Caco-2 (cell line): Measurements from ENCODE around the gene DGKI. TPM values are rescaled to one million over a fixed set of nuclear protein-coding genes. Genes with fewer than 3 reads are reported as not detected.

ENCODE experiments used
- BruUV-seq: library from RNA; stranded (reverse); fragments of 400-500 nt; replicated peaks from 2 replicates; lab custom pipeline; 2021; lab: Mats Ljungman, UMichigan
- CTCF ChIA-PET: fragments of 300-600 bp; sonication (Branson Sonifier 250); formaldehyde crosslinking; loops from one replicate; lab custom pipeline; 2022; ENCODE audit warnings: antibody characterized with exemption; lab: Charles Lee
- POLR2A ChIA-PET: fragments of 300-600 bp; sonication (Branson Sonifier 250); formaldehyde crosslinking; loops from one replicate; lab custom pipeline; 2022; ENCODE audit warnings: antibody characterized with exemption; lab: Charles Lee
- DNase-seq, 2 experiments: peaks; one replicate each; pipeline versions ENCODE4 v3.0.0 to v3.0.0-alpha.2; 2020 to 2022
- H3K27me3 ChIP-seq: replicated peaks from 2 replicates; pipeline ENCODE4 v1.6.0; 2011; ENCODE audit warnings: low read length; ENCODE audit not compliant: control insufficient read depth, insufficient read depth
- H3K36me3 ChIP-seq: 2 replicates; pipeline ENCODE4 v1.5.1; 2011; ENCODE audit warnings: low read length; ENCODE audit not compliant: control insufficient read depth, insufficient read depth
- H3K4me1 ChIP-seq: fragments of 250-450 bp; sonication (Bioruptor Pico); 2 replicates; pipeline ENCODE4 v1.5.1; 2020; ENCODE audit warnings: mild to moderate bottlenecking
- H3K4me3 ChIP-seq: 2 replicates; pipeline ENCODE4 v1.5.1; 2011; ENCODE audit warnings: low read depth, mild to moderate bottlenecking, control low read depth, low read length
- H3K9me3 ChIP-seq: fragments of 250-450 bp; sonication (Bioruptor Pico); 2 replicates; pipeline ENCODE4 v1.5.1; 2020; ENCODE audit warnings: mild to moderate bottlenecking, moderate library complexity
- H3K27ac Mint-ChIP-seq: one replicate; pipeline ENCODE4 v1.8.0; 2022; ENCODE audit warnings: mixed read lengths; ENCODE audit not compliant: unreplicated experiment
- H3K27me3 Mint-ChIP-seq: one replicate; pipeline ENCODE4 v1.8.0; 2022; ENCODE audit warnings: mixed read lengths; ENCODE audit not compliant: insufficient read depth, unreplicated experiment
- H3K36me3 Mint-ChIP-seq: one replicate; pipeline ENCODE4 v1.8.0; 2022; ENCODE audit warnings: mild to moderate bottlenecking, mixed read lengths; ENCODE audit not compliant: insufficient read depth, unreplicated experiment
- H3K4me1 Mint-ChIP-seq: one replicate; pipeline ENCODE4 v1.8.0; 2022; ENCODE audit warnings: low read depth, mixed read lengths; ENCODE audit not compliant: unreplicated experiment
- H3K4me3 Mint-ChIP-seq: one replicate; pipeline ENCODE4 v1.8.0; 2022; ENCODE audit warnings: mild to moderate bottlenecking, moderate library complexity, mixed read lengths; ENCODE audit not compliant: unreplicated experiment
- H3K9me3 Mint-ChIP-seq: one replicate; pipeline ENCODE4 v1.8.0; 2022; ENCODE audit warnings: mixed read lengths; ENCODE audit not compliant: unreplicated experiment
- intact Hi-C: fragments of 100-400 bp; cut with micrococcal nuclease; formaldehyde crosslinking; loops from one replicate; pipeline ENCODE4 v1.10.0; 2022; ENCODE audit not compliant: unreplicated experiment
- total RNA-seq: library from RNA; stranded (reverse); gene quantifications from 2 replicates; pipeline ENCODE4 v1.2.3, GENCODE V29; 2022
- TF ChIP-seq, protein P1 (sequence below), 2 experiments: fragments of 200-600 bp in 1 of 2; IDR thresholded peaks; 1 replicate in 1 of 2; 2 replicates in 1 of 2; pipeline versions ENCODE4 v1.5.1 to v1.8.0; 2011 to 2022; ENCODE audit warnings: antibody characterized with exemption in 1 of 2, control low read depth in 1 of 2, inconsistent platforms in 1 of 2, low read depth in 1 of 2, low read length in 1 of 2, mild to moderate bottlenecking in 1 of 2, moderate library complexity in 1 of 2; ENCODE audit not compliant: insufficient read depth in 1 of 2, severe bottlenecking in 1 of 2, unreplicated experiment in 1 of 2

The DGKI gene
- total RNA-seq, 1 experiment from 2014 or later: 0.84 TPM

DNA sequence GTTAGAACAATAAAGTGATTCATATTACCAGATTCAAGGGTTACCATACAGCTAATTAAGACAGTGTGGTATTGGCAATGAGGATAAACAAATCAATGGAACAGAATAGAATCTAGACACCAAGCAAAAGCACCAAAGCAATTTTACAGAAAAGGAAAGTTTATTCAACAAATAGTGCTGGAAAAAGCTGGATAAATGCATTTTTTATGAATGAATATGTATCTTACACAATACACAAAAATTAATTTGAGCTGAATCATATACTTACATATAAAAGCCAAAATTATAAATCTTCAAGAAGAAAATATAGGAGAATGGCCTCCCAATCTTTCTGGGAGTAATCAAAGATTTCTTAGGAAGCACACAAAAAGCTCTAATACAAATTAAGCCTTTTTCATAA lies 282.8 kb downstream of the DGKI start:
- CTCF ChIA-PET: no interaction called here
- H3K9me3 ChIP-seq: no peaks in the 10 kb centered on the region
- intact Hi-C loops: no loop called here
- no TSS peak for BruUV-seq
- H3K4me1 ChIP-seq: no peaks in the 10 kb centered on the region
- H3K27me3 Mint-ChIP-seq: no peaks in the 10 kb centered on the region
- H3K4me3 ChIP-seq: no peak overlapping the region
- H3K36me3 Mint-ChIP-seq: no peaks in the 10 kb centered on the region
- no peak overlapping the region for H3K4me3 Mint-ChIP-seq
- POLR2A ChIA-PET: no interaction called here
- no peaks in the 10 kb centered on the region for H3K4me1 Mint-ChIP-seq
- no peaks in the 10 kb centered on the region for H3K36me3 ChIP-seq
- TF ChIP-seq, protein P1, sequence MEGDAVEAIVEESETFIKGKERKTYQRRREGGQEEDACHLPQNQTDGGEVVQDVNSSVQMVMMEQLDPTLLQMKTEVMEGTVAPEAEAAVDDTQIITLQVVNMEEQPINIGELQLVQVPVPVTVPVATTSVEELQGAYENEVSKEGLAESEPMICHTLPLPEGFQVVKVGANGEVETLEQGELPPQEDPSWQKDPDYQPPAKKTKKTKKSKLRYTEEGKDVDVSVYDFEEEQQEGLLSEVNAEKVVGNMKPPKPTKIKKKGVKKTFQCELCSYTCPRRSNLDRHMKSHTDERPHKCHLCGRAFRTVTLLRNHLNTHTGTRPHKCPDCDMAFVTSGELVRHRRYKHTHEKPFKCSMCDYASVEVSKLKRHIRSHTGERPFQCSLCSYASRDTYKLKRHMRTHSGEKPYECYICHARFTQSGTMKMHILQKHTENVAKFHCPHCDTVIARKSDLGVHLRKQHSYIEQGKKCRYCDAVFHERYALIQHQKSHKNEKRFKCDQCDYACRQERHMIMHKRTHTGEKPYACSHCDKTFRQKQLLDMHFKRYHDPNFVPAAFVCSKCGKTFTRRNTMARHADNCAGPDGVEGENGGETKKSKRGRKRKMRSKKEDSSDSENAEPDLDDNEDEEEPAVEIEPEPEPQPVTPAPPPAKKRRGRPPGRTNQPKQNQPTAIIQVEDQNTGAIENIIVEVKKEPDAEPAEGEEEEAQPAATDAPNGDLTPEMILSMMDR (IDR thresholded peaks at IDR 0.05; ENCODE audit: insufficient read depth in 1 of 2, low read depth in 1 of 2, low read length in 1 of 2, severe bottlenecking in 1 of 2, unreplicated experiment in 1 of 2): no peak
- DNase-seq: no peak
- no peak overlapping the region for H3K27ac Mint-ChIP-seq
- H3K9me3 Mint-ChIP-seq: peaks cover 14% of the 10 kb centered on the region
- H3K27me3 ChIP-seq: no peaks in the 10 kb centered on the region

DNA sequence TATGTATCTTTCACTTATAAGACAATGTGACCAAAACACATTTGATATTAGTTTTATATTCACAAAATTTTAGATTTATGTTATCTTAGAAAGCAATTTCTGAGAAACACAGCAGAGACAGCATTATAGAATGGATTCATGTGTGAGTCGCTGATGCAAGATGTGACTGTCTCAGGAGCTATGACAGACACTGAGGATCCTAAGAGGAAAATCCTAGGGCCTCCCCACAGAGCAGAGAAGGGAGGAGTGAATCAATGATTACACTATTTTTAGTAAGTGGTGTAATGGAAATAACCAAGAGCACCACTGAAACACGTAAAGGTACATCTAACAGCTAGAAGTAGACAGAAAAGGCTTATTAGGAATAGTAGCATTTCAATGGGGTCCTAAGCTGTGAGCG lies 299.3 kb downstream of the DGKI start:
- Histone ChIP-seq H3K4me1 (no peaks in the 10 kb centered on the region), H3K9me3 (no peaks in the 10 kb centered on the region), H3K4me3 (no peak overlapping the region), H3K36me3 (no peaks in the 10 kb centered on the region), H3K27me3 (no peaks in the 10 kb centered on the region)
- no peak for DNase-seq
- ChIA-PET POLR2A (no interaction called here), CTCF (no interaction called here)
- H3K4me3 Mint-ChIP-seq: no peak overlapping the region
- H3K27ac Mint-ChIP-seq: no peak overlapping the region
- H3K4me1 Mint-ChIP-seq: no peaks in the 10 kb centered on the region
- BruUV-seq: no TSS peak
- TF ChIP-seq, protein P1 (IDR thresholded peaks at IDR 0.05; ENCODE audit: insufficient read depth in 1 of 2, low read depth in 1 of 2, low read length in 1 of 2, severe bottlenecking in 1 of 2, unreplicated experiment in 1 of 2): no peak
- intact Hi-C loops: no loop called here
- H3K27me3 Mint-ChIP-seq: peaks cover 10% of the 10 kb centered on the region
- H3K36me3 Mint-ChIP-seq: no peaks in the 10 kb centered on the region
- H3K9me3 Mint-ChIP-seq: no peaks in the 10 kb centered on the region

GRCh38 chr7:137546671-137547070 lies 300.1 kb downstream of the DGKI start:
- Histone ChIP-seq H3K4me1 (no peaks in the 10 kb centered on the region), H3K9me3 (no peaks in the 10 kb centered on the region), H3K4me3 (no peak overlapping the region), H3K27me3 (no peaks in the 10 kb centered on the region), H3K36me3 (no peaks in the 10 kb centered on the region)
- DNase-seq: no peak
- no TSS peak for BruUV-seq
- Mint-ChIP-seq H3K9me3 (no peaks in the 10 kb centered on the region), H3K36me3 (no peaks in the 10 kb centered on the region), H3K27me3 (peaks cover 10% of the 10 kb centered on the region), H3K27ac (no peak overlapping the region), H3K4me1 (no peaks in the 10 kb centered on the region), H3K4me3 (no peak overlapping the region)
- ChIA-PET CTCF (no interaction called here), POLR2A (no interaction called here)
- intact Hi-C loops: no loop called here
- TF ChIP-seq, protein P1 (IDR thresholded peaks at IDR 0.05; ENCODE audit: insufficient read depth in 1 of 2, low read depth in 1 of 2, low read length in 1 of 2, severe bottlenecking in 1 of 2, unreplicated experiment in 1 of 2): no peak
